Stimulated activated CD8-positive, alpha-beta memory T cell treated with anti-CD3 and anti-CD28 coated beads, Interleukin-15, amount 100 ng/mL, for 48 hours (primary cell): ENCODE data around the gene SELENOI.
"Not testable (repeated sequence)": the region's sequence is repeated elsewhere in the genome, so short reads cannot be mapped to it uniquely, and the experiment has no call there.

Experiments used
- DNase-seq, 2 donors: peaks; one replicate each; pipeline ENCODE4 v3.0.0-alpha.2; 2020; ENCODE audit warnings: low read depth in 2 of 2

Gene SELENOI

DNA sequence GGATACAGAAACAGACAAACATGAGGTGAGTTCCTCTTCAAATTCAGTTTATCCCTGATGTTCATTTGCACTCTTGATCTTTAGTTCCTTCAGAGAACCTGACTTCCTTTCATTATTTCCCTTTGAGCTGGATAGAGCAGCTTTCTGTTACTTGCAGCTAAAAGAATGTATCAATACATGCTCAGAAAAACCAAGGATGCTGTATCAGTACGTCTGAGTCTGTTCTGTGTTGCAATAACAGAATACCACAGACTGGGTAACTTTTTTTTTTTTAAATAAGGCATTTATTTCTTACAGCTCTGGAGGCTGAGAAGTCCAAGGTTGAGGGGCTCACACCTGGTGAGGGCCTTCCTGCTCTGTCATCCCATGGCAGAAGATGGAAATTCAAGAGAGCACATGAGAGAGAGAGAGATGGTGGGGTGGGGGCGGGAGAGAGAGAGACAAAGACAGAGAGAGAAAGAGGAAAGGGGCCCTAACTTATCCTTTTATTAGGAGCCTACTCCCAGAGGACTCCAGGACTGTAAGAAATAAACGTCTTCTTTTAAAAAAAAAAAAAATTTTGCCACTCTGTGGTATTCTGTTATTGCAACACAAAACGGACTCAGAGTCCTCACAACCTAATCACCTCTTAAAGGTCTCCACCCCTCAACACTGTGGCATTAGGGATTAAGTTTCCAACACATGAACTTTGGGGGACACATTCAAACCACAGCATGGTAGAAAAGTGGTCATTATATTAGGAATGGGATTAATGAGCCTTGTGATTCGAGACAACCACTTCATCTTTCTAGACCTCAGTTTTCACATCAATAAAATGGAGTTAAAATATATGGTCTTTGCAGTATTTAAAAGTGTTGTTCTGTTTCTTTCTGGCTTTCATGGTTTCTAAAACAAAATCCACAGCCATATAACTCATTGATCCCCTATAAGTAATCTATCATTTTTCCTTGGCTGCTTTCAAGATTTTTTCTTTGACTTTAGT lies 18.4 kb upstream of the SELENOI start:
- DNase-seq = no peak

DNA sequence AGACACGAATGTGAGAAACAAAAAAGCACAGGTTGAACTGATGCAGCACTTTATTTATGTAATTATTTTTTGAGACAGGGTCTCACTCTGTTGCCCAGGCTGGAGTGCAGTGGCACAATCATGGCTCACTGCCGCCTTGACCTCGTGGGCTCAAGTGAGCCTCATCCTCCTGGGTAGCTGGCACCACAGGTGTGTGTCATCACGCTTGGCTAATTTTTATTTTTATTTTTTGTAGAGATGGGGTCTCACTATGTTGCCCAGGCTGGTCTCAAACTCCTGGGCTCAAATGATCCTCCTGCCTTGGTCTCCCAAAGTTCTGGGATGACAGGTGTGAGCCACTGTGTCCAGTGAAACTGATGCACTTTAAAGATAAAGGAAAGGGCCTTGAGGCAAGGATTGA lies 16.9 kb upstream of the SELENOI start:
- DNase-seq = not testable (repeated sequence)

DNA sequence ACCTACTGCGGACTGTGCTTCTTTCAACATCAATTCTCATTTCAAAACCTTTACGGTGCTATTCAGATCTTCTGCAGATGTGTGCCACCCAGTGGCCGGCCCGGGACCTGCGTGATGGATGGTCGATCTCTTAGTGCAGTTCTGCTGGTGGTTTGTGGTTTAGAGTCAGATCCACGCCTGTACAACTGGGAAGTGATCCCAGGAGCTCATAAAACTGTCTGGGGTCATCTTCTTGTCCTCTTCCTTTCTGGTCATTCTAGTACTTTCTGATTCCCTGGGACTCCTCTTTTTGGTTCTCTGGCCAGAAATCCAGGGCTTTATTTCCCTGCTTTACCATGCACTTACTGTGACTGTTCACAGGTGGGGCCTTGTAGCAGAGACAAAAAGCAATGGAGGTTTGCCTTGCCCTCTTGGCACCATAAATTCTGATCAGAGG lies 15.8 kb upstream of the SELENOI start:
- peak; percentile 63 to 71 for DNase-seq

DNA sequence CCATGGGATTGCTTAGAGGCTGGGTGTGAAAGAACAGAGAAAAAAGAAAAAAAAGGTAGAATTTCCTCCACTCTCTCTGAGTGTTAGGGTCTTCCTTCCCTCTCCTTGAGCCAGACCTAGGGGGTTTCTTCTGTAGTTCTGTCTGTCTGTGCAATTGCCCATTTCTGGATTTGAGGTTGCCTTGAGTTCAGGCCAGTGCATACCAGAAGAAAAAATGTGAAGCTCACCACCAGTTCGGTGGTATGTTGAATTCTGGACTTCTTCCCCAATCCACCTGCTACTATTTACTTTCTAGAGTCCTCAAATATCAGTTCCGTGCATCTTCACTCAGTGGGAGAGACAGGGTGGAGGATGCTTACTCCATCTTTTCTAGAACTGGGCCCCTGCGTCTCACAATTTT lies 15.3 kb upstream of the SELENOI start:
- DNase-seq = no peak

DNA sequence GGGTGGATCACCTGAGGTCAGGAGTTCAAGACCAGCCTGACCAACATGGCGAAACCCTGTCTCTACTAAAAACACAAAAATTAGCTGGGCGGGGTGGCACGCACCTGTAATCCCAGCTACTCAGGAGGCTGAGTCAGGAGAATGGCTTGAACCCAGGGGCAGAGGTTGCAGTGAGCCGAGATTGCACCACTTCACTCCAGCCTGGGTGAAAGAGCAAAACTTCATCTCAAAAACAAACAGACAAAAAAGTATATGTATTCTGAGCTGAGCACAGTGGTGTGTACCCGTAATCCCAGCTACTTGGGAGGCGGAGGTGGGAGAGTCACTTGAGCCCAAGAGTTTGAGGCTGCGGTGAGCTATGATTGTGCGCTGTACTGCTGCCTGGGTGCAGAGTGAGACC lies 14.6 kb upstream of the SELENOI start:
- not testable (repeated sequence) for DNase-seq

DNA sequence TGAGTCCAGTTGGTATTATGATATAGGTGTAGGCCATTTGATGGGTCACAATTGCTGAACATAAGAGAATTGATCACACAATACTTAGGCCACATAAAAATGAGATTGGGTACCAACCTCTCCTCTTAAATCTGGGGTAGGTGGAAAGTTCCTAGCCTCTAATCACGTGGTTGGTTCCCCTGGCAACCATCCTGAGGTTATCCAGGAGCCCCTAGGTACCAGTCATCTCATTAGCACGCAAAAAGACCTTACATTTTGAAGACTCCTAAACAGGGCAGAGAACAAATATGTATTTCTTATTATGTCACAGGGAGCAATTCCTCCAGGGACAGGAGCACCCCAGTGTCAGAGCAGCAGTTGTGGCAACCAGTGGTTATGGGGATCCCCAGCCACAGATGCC lies 12.7 kb upstream of the SELENOI start:
- no peak for DNase-seq

DNA sequence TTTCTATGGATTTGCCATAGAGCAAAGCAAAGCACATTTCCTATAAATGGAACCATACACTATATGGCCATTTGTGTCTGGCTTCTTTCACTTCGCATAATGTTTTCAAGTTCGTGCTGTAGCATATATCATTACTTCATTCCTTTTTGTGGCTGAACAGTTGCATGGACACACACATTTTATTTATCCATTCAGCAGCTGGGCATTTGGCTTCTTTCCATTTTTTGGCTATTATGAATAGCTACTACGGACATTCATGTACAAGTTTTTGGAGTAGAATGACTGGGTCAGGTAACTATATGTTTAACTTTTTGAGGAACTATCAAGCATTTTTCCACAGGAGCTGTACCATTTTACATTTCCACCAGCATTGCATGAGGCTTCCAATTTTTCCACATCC lies 10.7 kb upstream of the SELENOI start:
- DNase-seq = no peak

DNA sequence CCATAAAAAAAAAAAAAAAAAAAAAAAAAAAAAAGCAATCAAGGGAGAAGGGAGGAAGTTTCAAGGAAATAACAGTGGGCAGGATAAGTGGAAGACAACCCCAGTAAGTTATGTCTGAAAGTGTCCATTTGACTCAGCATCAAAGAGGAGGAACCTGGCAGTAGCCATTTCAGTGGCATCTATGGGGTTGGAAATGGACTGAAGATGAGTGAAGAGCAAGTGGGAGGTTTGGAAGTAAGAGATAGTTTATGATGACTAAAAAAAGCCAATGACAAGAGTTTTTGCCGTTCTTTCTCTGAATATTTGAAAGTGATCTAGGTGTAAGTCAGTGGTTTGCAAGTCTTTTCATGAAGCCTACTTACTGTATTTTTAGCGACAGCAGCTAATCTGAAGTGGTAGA lies 9.2 kb upstream of the SELENOI start:
- DNase-seq = no peak

DNA sequence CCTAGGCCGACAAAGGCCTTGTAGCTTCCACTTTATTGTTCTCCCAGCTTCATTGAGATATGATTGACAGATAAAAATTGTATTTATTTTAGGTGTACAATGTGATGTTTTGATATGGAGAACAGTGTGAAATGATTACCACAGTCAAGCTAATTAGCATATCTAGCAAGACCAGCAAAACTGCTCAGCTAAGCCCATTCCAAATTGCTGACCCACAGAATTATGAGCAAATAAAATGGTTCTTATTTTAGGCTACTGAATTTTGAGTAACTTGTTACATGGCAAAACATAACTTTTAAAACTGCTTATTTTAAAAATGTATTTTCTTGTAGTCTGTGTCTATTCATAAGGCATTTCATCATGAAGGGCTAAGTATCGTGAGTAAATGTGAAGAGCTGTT lies 8.6 kb upstream of the SELENOI start:
- DNase-seq = no peak

DNA sequence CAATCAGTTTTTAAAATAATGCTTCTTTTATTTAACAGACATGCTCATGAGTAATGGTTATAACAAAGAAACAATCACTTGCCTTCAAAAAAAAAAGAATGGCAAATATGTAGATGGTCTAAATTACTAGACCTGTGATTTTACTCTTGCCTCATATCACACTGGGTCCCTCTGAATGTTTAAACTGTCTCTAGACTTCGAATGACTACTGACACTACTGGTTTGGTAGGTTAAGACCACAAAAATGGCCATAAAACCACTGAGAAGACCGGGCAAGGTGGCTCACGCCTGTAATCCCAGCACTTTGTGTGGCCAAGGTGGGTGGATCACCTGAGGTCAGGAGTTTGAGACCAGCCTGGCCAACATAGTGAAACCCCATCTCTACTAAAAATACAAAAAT lies 5.1 kb upstream of the SELENOI start:
- no peak for DNase-seq

DNA sequence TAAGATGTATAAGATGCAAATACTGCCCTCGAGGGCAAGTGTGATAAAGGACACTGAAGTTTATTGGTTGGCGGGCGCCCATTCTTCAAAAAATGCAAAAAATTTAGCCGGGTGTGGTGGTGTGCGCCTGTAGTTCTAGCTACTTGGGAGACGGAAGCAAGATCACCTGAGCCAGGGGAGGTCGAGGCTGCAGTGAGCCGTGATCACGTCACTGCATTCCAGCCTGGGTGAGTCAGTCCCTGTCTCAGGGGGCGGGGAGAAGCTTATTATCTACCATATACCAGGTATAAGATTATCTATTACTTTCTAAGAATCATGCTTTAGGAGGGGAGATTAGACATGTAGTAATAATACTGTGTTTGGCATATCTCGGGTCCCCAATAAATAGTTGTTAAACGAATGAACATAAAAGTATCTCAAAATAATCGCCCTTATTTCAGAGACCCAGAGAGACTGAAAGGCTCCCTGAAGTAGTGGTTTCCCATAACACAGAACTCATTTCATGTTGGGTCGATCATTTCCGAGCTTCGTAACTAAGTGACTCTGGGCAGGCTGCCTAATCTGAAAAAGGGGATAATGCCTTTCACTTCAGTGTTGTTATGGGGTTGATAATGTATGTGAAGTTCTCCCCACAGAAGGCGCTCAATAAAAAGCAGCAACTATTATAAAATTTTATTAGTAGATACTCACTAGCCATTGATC lies 1.2 kb upstream of the SELENOI start:
- DNase-seq = no peak

DNA sequence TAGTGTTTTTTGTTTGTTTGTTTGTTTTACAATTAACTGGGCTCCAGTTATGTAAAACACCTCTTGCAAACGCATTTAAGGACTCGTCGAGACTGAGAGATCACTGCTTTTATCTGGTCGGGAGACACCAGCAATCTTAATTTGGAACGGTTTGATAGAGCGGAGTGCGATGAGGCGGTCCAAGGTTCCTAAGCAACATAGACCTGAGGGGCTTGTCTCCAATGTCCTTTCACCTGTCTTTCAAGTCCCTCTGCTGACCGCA lies 729 bp upstream of the SELENOI start:
- DNase-seq = no peak

DNA sequence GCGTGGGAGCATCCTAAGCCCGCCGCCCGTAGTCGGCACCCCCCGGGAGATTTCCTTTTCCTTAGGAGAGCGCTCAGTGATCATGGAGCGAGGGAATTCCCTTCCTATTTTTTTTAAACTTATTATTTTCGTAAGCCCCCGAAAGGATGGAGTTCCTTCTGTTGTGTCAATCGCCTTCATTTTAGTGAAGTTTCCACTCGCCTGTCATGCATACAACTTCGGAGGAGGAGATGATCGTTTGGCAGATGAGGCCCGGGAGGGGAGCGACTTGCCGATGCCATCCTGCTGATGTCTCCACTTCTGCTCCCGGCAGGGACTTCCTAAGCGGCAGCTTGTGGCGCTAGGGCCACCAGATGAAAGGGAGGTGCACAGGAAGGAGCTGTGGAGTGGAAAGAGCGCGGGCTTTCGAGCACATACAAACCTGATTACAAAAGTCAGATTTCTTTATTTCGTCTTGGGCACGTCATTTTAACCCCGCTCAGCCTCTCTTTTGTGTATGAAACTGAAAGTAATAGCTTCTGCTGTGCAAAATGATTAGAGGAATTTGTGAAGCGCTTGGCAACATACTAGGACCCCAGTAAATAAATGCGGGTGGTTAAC lies 611 bp downstream of the SELENOI start, which contains the start of gene ADGRF3:
Gene ADGRF3, minus strand, starts transcription at position 336 of the 600 bp plus-strand sequence. CDS start 555 bp downstream, outside the sequence.
- DNase-seq = peak; percentile 36 to 38

DNA sequence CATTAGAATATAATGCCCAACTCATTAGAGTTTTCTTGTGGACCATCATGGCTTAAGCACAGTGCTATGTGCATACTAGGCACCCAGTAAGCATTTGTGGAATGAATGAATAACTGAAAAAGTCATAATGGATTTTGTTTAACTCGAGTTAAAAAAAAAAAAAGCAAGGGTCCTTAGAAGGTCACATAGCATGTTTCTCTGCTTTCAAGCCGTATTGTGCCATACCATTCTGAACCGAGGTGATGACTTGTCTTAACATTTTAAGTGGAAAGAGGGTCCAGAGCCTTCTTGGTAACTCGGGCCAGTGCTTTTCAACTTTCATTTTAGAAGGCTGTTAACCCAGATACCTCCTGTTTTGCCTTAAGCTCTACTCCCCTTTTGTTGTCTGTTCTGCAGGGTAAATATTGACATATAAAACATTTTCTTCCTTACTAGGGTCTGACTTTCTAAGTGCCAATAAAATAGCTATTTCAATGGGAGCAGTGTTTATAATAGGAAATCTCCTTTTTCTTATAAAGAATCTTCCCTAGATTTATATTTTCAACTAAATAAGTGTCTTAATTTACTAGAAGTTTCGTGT lies 1.4 kb downstream of the SELENOI start:
- no peak for DNase-seq

DNA sequence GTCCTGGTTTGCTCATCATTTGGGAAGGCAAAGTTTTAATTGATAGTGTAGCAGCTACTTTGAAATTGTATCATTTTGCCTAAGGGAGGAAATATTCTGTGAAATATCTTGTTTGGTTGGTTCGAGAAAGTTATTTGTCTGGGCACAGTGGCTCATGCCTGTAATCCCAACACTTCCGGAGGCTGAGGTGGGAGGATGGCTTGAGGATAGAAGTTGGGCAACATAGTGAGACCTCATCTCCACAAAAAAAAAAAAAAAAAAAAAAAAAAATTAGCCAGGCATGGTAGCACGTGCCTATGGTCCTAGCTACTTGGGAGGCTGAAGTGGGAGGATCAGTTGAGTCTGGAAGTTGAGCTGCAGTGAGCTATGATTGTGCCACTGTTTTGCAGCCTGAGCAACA lies 3.7 kb downstream of the SELENOI start:
- DNase-seq = no peak

DNA sequence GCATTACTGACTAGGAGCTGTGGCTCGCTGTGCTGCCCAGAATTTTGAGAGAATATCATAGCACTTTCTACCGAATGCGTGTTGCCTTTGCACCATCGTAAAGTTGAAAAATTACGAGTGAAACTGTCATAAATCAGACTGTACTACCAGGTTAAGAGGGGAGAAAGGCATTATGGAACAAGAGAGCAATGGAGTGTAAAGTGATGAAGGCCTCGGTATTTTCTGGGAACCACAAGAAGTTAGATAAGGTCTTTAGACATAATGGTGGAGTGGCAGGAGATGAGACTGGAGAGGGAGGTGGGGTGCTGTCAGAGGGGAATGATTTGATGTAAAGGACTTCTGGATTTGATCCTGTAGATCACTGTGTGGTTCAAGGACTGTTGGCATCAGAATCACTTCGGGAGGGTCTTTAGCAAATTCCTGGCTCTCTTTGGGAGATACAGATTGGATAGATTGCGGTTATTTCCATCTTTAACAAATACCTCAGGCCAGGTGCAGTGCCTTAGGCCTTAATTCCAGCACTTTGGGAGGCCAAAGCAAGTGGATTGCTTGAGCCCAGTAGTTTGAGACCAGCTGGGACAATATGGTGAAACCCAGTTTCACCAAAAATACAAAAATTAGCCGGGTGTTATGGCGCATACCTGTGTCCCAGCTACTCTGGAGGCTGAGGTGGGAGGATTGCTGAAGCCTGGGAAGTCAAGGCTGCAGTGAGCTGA lies 5.6 kb downstream of the SELENOI start:
- no peak for DNase-seq

DNA sequence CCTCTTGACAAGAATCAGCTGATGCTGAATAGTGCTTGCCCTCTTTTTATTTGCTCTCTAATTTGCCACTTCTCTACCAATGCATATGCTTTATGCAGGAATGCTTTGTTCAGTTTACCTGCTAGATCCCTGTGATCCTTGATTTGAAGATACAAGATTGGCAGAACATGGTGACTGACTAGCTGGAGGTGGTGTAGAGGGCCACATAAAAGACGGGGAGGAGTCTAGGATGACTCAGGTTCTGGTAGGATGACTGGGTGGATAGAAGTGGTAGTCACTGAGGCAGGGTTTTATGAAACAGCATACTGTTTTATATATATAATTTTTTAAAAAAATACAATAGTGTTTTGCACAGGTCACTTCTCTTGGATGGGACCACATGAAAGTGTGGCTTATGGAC lies 6.9 kb downstream of the SELENOI start:
- DNase-seq = no peak

DNA sequence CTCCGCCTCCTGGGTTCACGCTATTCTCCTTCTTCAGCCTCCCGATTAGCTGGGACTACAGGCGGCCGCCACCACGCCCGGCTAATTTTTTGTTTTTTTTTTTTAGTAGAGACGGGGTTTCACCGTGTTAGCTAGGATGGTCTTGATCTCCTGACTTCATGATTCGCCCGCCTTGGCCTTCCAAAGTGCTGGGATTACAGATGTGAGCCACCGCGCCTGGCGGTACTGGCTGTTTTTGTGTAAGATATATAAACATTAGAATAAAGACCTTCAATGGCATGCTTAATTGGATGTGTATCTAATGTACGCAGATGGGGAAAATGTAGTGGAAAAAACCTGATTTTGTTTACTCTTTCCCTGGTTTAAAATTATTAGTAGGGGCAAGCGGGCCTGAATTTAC lies 8.5 kb downstream of the SELENOI start:
- DNase-seq = not testable (repeated sequence)

DNA sequence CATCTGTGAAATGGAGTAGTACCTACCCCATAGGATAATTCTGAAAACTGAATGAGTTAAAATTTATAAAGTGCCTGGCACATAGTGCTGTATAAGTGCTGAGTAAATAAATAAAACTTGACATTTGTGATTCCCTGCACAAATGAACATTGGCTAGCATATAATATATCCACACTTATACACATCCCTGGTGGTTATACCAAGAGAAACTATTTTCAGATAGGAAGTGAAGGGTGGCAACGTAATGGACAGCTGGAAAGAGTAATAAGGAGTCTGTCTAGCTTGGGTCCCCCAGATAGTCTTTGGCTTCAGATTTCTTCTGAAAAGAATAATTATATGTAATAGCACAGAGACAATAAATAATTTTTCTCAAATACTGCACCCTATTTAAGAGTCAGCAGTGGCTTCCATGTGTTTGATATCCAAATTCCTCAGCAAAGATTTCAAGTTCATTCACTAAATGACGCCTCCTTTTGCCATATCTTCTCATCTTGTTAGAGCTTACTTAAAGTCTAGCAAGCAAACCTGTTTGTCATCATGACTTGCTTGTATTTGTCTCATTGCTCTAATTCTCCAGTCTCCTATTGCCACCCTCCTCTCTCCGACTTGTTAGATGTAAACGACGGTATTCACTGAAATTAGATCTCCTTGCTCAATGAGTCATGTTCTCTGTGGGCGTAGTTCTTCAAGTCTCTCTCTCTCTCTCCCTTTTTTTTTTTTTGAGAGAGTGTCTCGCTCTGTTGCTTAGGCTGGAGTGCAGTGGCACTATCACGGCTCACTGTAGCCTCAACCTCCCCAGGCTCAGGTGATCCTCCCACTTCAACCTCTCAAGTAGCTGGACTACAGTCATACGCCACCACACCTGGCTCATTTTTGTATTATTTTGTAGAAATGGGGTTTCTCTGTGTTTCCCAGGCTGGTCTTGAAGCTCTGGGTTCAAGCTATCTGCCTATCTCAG lies 9.4 kb downstream of the SELENOI start:
- no peak for DNase-seq

DNA sequence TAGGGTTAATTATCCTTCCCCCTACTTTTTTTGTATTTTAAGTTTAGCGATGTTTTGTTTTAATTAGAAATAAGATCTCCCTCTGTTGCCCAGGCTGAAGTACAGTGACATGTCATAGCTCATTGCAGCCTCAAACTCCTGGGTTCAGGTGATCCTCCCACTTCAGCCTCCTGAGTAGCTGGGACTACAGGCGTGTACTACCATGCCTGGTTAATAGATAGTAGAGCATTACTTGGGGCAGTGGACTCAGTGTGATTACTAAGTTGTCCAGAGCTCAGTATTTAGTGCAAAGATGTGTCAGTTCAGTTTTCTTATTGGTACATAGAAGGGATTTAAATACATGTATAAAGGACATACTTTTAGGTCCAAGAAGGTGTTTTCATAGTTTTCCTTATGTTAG lies 10.2 kb downstream of the SELENOI start:
- no peak for DNase-seq

DNA sequence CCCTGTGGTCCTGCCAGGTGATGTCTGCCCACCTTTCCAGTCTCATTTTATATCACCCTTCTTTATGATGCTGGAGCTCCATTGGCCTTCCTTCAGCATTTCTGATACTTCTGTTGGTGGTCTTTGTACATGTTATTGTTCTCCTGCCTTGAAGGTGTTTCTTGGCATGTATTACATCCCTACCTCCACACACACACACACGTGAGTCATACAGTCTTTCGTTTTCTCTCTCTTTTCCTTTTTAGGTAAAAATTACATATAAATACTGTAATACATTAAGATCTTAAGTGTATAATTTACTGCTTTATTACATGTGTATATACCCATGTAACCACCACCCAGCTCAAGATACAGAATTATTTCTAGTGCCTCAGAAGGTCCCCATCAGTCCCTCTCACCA lies 10.8 kb downstream of the SELENOI start:
- no peak for DNase-seq
